ENCODE results near the gene CADM1.

CADM1 gene

DNA sequence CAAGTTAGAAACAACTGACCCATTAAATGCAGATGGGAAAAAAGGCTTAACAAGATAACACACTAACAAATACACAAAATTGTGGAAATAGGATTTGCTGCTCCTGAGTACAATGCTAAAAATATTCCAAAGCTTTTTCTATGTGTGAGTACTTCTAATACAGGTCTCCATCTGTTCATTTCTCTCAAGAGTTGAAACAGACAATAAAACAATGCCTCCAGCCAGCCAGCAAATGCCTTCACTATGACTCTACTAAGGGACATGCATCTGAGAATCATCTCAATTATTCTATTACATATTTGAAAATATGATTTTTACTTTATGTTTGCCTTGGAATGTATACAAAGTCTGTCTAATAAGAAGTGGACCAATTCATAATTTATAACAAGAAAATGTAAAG is 119.0 kb downstream of the CADM1 start:
- TF ChIP-seq CTCF (IDR thresholded peaks at IDR 0.05; ENCODE audit: extremely low read depth, missing control alignments): no peak
- no peak for DNase-seq (ENCODE audit: low spot score)

DNA sequence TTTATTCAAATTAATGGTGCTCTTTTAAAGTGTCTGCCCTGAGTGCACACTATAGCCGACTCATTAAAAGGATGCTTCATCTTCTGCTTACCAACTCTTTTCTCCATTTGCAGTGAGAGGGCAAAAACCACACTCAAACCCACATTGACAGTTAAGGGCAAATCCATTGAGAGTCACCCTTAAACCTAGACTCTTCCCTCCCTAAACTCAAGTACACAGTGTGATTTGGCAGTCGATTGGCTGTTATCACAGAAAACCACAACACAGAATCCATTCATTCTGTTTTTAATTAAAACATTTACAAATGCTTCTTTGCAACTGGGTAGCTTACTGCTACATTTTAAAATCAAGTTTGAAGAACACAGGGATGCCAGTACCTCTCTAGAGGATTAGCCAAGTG is 120.0 kb downstream of the CADM1 start:
- no peak for DNase-seq (ENCODE audit: low spot score)
- TF ChIP-seq CTCF (IDR thresholded peaks at IDR 0.05; ENCODE audit: extremely low read depth, missing control alignments): no peak

- TF ChIP-seq CTCF (IDR thresholded peaks at IDR 0.05; ENCODE audit: extremely low read depth, missing control alignments): no peak
- DNase-seq (ENCODE audit: low spot score): no peak
These were observed 120.8 kb downstream of the CADM1 start for GRCh38 chr11:115383431-115383830.

DNA sequence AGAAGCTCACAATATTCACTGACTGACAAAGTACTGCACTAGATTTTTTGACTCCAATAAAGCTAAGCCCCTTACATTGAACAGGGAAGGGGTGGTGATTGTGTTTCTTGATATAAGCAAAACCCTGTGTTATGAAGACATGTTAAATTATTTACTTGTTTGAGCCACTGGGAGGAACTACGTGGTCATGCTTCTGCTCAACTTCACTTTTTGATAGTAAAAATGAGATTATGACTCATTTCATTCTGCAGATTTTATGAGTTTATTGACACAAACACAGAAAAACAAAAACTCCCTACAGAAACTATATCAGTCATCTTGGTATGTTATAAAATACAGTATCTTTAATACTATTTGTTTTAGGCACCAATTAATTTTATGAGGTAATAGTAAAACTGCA is 124.7 kb downstream of the CADM1 start:
- no peak for TF ChIP-seq CTCF (IDR thresholded peaks at IDR 0.05; ENCODE audit: extremely low read depth, missing control alignments)
- DNase-seq (ENCODE audit: low spot score): peak; percentile 4

DNA sequence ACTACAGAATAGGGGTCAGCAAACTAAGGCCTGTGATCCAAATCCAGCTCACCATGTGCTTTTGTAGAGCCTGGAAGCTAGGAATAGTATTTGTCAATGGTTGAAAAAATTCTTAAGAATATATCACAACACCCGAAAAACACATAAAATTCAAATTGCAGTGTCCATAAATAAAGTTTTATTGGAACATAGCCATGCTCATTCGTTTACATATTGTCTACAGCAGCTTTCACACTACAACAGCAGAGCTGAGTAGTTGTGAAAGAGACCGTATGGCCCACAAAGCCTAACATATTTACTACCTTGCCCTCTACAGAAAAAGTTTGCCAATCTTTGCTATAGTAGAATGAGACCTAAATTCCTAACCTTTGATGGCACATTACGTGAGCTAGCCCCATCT is 125.7 kb downstream of the CADM1 start:
- DNase-seq (ENCODE audit: low spot score): no peak
- TF ChIP-seq CTCF (IDR thresholded peaks at IDR 0.05; ENCODE audit: extremely low read depth, missing control alignments): no peak

DNA sequence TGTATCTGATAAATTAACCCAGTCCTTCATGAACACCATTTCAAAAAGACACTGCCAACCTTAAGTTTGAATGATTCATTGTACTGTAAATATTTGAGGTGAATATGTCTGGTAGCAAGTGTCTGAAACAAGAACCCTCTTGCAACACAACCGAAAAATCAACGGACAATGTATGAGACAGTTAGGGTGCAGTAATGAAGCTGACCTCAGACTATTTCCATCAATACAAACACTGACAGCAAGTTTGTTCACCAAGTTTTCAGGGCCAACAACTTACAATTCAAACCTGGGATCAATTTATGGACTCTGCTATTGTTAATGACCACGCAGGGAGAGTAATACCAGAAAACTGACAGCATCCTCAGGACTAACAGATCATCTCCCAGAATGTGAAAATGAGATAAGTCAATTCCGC is 126.3 kb downstream of the CADM1 start:
- DNase-seq (ENCODE audit: low spot score): no peak
- TF ChIP-seq CTCF (IDR thresholded peaks at IDR 0.05; ENCODE audit: extremely low read depth, missing control alignments): no peak

GRCh38 chr11:115368616-115369015 is 135.6 kb downstream of the CADM1 start:
- no peak for TF ChIP-seq CTCF (IDR thresholded peaks at IDR 0.05; ENCODE audit: extremely low read depth, missing control alignments)

More at GRCh38 chr11:115368616-115369015, 135.6 kb downstream of the CADM1 start:
- no peak for DNase-seq (ENCODE audit: low spot score)

Measured in GM20000 (cell line).